ENCODE data around the gene UBE2R2. TPM values are rescaled to one million over a fixed set of nuclear protein-coding genes. Genes with fewer than 3 reads are reported as not detected.
A peak's percentile ranks its signal among the peaks of the same experiment; 100 is the strongest.
"Not testable (repeated sequence)": the region's sequence is repeated elsewhere in the genome, so short reads cannot be mapped to it uniquely, and the experiment has no call there.

Gene UBE2R2, protein sequence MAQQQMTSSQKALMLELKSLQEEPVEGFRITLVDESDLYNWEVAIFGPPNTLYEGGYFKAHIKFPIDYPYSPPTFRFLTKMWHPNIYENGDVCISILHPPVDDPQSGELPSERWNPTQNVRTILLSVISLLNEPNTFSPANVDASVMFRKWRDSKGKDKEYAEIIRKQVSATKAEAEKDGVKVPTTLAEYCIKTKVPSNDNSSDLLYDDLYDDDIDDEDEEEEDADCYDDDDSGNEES
- polyA plus RNA-seq (2011; rRNA removed) (18.3 and 25.1 TPM in 2 replicates), polyA minus RNA-seq (2011; rRNA and poly(A)+ RNA removed) (19.7 and 25.0 TPM in 2 replicates)

DNA sequence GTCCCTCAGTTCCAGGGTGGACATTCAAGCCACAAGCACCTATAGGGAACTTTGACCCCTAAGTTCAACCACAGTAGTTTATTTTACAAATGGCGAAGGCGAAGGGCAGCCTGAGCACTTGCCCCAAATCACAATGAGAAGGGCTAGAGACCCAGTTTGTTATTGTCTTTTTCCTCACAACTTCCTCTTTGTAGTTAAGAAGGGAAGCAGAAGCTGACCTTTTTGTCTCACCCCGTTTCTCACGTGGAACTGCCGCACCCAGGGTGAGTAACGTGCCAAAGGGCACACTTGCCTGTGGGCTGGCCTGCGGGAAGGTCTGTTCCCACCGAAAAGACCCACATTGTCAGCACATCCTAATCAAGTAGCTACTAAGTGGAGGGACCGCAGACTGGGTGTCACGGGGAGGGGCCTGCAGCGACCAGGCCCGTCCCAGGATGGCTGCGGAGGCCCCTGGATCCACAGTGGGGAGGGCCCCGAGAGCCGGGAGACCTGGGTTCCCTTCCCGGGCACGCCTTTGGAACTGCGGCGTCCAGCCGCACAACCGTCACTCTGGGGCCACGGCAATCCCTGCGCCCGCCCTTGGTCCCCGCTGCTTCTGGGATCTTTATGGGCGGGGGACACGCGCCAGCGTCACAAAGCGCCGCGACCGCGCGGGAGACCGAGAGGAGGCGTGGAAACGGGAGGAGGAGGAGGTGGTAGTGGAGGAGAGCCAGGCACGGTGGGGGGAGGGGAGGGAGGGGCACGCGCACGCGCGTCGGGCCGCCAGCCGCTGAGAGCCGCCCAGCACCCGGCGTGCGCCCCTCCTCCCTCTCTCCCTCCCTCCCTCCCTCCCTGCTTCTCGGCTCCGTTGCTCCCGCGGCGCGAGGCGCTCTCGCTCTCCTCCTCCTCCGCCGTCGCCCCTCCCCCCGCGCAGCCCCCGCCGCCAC lies at the start of gene UBE2R2:
UBE2R2 (plus strand) TSS at position 834 of the 926 bp plus-strand sequence. CDS start 598 bp downstream, outside the sequence.
- peak; percentile 52 for DNase-seq (ENCODE audit: low read depth)
- CTCF ChIA-PET = no interaction called here
- POLR2A ChIA-PET = no interaction called here
- H3K36me3 ChIP-seq (ENCODE audit: control insufficient read depth, insufficient read depth, low read length) = no peaks in the 10 kb centered on the region
- TF ChIP-seq, protein P1, sequence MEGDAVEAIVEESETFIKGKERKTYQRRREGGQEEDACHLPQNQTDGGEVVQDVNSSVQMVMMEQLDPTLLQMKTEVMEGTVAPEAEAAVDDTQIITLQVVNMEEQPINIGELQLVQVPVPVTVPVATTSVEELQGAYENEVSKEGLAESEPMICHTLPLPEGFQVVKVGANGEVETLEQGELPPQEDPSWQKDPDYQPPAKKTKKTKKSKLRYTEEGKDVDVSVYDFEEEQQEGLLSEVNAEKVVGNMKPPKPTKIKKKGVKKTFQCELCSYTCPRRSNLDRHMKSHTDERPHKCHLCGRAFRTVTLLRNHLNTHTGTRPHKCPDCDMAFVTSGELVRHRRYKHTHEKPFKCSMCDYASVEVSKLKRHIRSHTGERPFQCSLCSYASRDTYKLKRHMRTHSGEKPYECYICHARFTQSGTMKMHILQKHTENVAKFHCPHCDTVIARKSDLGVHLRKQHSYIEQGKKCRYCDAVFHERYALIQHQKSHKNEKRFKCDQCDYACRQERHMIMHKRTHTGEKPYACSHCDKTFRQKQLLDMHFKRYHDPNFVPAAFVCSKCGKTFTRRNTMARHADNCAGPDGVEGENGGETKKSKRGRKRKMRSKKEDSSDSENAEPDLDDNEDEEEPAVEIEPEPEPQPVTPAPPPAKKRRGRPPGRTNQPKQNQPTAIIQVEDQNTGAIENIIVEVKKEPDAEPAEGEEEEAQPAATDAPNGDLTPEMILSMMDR (IDR thresholded peaks at IDR 0.05; ENCODE audit: insufficient read depth, low read depth, low read length) = no peak
- peak within 1 kb of the TSS; percentile 93 for H3K4me3 ChIP-seq (ENCODE audit: low read depth, low read length)
- no peaks in the 10 kb centered on the region for H3K27me3 ChIP-seq (ENCODE audit: control insufficient read depth, insufficient read depth, low read length)

DNA sequence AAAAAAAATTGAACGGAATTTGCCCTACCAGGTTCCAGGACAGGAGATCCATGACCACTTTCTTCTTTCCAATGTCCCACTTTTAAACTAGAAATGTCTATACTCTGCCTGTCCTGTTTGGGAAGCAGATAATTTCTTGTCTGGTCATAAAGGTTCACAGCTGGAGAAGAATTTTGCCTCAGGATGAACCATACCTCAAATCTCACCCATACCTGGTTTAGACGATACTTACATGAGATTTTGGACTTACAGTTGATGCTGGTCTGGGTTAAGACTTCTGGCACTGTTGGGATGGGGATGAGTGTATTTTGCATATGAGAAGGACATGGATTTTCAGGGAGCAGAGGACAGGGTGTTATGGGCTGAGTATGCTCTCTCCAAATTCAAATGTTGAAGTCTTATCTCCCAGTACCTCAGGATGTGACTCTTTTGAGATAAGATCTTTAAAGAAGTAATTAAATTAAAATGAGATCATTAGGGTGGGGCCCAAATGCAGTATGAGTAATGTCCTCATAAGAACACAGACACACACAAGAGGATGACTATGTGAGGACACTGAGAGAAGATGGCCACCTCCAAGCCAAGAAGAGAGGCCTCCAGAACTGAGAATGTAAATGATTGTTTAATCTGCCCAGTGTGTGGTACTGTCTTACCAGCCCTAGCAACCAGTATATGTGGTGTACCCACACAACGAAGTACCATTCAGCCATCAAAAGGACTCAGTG lies 46.6 kb upstream of the UBE2R2 start:
- H3K36me3 ChIP-seq (ENCODE audit: control insufficient read depth, insufficient read depth, low read length); H3K27me3 ChIP-seq (ENCODE audit: control insufficient read depth, insufficient read depth, low read length); POLR2A ChIA-PET; CTCF ChIA-PET; H3K4me3 ChIP-seq (ENCODE audit: low read depth, low read length); DNase-seq (ENCODE audit: low read depth): not testable (repeated sequence)

DNA sequence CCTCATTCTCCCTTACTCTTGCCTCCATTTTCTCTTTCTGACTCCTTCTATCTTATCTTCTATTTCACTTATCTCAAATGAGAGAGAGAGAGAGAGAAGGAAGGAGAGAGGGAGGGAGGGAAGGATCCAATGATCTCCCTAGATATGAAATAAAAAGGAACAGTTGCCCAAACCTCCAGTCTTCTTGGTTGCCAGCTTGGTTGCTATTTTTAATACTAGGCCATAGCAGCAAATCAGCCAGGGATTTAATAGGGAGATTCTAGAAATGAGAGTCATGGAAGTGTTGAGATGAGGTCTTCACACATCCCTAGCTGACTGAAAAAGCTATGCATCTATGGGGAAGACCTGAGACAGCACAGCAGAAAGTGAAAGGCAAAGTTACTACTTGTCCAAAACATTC lies 43.8 kb upstream of the UBE2R2 start:
- not testable (repeated sequence) for H3K27me3 ChIP-seq (ENCODE audit: control insufficient read depth, insufficient read depth, low read length); H3K4me3 ChIP-seq (ENCODE audit: low read depth, low read length); H3K36me3 ChIP-seq (ENCODE audit: control insufficient read depth, insufficient read depth, low read length); DNase-seq (ENCODE audit: low read depth)
- POLR2A ChIA-PET = interaction anchor here (0.6 kb wide), 1 partner anchor 316 kb away, joined by 5 read pairs; no protein-coding TSS in a partner anchor
- CTCF ChIA-PET = interaction anchor here (0.9 kb wide), 1 partner anchor 34 kb away, joined by 3 read pairs; no protein-coding TSS in a partner anchor

DNA sequence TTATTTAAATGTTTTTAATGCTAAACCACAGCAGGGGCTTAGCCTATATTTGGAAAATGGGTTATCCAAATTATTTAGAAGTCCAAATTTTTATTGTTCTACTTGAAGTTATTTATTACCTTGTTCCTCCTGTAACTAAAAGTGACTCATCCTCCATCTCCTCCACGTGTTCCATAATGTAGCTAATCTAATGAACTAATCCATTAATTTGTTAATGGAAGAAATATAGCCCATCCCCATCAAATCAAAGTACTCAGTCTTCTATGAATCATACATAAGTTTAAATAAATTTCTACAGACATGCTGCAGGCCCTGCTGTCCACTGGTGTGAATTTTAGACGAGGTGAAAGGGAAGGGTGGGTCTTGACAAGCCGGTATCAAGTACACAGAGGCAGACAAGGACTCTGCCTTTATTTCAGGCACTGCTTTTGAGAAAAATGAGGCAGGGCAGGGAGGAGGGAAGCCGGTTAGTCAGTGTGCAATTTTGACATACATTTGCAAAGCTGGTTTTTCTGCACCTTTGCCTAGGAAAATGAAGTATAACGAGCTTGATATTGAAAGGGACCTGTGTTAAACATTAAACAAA lies 42.8 kb upstream of the UBE2R2 start:
- POLR2A ChIA-PET; H3K4me3 ChIP-seq (ENCODE audit: low read depth, low read length); DNase-seq (ENCODE audit: low read depth); H3K27me3 ChIP-seq (ENCODE audit: control insufficient read depth, insufficient read depth, low read length); H3K36me3 ChIP-seq (ENCODE audit: control insufficient read depth, insufficient read depth, low read length): not testable (repeated sequence)
- CTCF ChIA-PET = interaction anchor here (0.8 to 1.0 kb wide), 2 partner anchors 37 kb away, joined by 3 read pairs; no protein-coding TSS in a partner anchor

DNA sequence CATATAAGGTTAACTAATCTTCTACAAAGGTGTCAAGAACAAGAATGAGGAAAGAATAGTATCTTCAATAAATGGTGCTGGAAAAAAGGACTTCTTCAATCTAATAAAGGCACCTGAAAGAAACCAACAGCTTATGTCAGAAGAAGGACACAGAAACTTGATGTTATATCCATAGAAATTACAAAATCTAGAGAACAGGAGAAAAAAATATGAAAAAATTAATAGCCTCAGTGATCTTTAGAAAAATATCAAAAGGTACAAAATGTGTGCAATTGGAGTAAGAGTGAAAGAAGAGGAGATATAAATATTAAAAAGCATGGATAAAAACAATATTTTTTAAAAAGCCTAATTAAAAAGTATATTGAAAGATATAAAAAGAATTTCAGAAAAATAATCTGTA lies 40.4 kb upstream of the UBE2R2 start:
- TF ChIP-seq, protein P1 (IDR thresholded peaks at IDR 0.05; ENCODE audit: insufficient read depth, low read depth, low read length) = no peak
- DNase-seq (ENCODE audit: low read depth) = no peak
- ChIA-PET POLR2A (no interaction called here), CTCF (interaction anchor here (1.3 kb wide), 1 partner anchor 39 kb away, joined by 4 read pairs; no protein-coding TSS in a partner anchor)
- H3K36me3 ChIP-seq (ENCODE audit: control insufficient read depth, insufficient read depth, low read length) = no peaks in the 10 kb centered on the region
- no peak overlapping the region for H3K4me3 ChIP-seq (ENCODE audit: low read depth, low read length)
- H3K27me3 ChIP-seq (ENCODE audit: control insufficient read depth, insufficient read depth, low read length) = no peaks in the 10 kb centered on the region

DNA sequence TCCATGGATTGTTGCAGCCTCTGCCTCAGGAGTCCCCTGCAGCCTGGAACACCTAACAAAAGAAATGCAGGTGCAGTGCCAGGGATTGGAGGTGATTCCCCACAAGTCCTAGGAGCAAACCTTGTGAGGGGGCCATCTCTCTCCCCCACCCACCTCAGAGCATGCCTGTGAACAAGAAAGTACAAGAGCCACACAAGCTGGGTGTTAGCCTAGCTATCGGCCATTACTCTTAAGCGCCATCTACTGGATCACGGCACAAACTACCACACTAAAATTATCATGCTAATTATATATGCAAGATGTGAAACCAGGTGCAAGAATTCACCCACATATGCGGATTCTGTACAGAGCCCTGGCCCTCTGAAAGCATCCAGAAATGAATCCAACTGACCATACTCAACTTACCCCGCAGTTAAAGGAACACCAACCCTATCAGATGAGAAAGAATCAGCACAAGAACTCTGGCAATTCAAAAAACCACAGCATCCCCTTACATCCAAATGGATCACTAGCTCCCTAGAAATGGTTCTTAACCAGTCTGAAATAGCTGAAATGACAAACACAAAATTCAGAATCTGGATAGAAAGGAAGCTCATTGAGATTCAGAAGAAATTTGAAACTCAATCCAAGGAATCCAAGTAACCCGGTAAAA lies 38.1 kb upstream of the UBE2R2 start:
- no peak overlapping the region for H3K4me3 ChIP-seq (ENCODE audit: low read depth, low read length)
- ChIA-PET POLR2A (interaction anchor here (0.6 kb wide), 1 partner anchor 234 kb away, joined by 12 read pairs; no protein-coding TSS in a partner anchor), CTCF (interaction anchor here (0.6 to 3.3 kb wide), 32 partner anchors 9 to 294 kb away, joined by 3 to 48 read pairs (median 5); partner anchors contain the start of gene UBAP2)
- TF ChIP-seq, protein P1 (IDR thresholded peaks at IDR 0.05; ENCODE audit: insufficient read depth, low read depth, low read length) = peak; percentile 86
- DNase-seq (ENCODE audit: low read depth) = no peak
- no peaks in the 10 kb centered on the region for H3K27me3 ChIP-seq (ENCODE audit: control insufficient read depth, insufficient read depth, low read length)
- no peaks in the 10 kb centered on the region for H3K36me3 ChIP-seq (ENCODE audit: control insufficient read depth, insufficient read depth, low read length)
